ENCODE results near the gene SNX8.

Gene SNX8

GRCh38 chr7:2242541-2243429 lies 71.5 kb downstream of the SNX8 start:
- DNase-seq = no peak

GRCh38 chr7:2241580-2242540 lies 72.4 kb downstream of the SNX8 start, which contains the start of the genes MRM2 and NUDT1:
MRM2 (minus strand) TSS chr7:2242205; CDS start chr7:2242169, 36 bp downstream.
NUDT1 (plus strand) TSS chr7:2242226; CDS start chr7:2244575, 2,349 bp downstream.
- DNase-seq = peak; percentile 78

DNA sequence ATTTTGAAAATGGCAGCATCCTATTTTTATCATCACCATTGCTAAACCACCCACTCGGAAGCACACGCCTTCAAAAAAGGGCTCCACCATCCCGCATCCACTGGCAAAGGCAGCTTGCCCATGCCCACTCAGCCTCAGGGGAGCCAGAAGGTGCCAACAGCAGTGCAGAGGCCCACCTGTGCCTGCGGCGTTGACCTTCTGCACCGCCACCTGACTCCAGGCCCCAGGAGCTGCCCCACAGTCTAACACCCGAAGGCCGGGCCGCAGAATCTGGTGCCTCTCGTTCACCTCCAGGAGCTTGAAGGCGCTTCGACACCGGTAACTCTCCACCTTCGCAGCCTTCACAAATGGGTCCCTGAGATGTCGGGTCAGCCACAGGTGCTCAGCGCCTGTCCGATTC lies 75.0 kb downstream of the SNX8 start:
- DNase-seq = no peak

DNA sequence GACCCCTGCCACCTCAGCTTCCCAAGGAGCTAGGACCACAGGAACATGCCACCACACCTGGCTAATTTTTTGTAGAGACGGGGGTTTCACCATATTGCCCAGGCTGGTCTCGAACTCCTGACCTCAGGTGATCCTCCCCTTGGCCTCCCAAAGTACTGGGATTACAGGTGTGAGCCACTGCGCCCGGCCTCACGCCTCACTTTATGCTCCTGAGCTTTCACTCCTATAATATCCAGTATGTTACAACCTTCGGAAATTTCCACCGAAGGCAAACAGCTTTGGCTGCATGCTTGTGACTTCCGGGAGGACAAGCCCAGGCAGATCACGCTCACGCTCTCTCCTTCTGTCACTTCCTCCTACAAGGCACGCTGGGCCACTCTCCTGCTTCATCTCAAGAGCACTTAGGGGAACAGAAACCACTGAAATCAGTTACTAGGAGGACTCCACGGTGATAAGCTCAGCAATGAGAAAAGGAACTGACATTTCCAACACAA lies 77.1 kb downstream of the SNX8 start:
- no peak for DNase-seq

DNA sequence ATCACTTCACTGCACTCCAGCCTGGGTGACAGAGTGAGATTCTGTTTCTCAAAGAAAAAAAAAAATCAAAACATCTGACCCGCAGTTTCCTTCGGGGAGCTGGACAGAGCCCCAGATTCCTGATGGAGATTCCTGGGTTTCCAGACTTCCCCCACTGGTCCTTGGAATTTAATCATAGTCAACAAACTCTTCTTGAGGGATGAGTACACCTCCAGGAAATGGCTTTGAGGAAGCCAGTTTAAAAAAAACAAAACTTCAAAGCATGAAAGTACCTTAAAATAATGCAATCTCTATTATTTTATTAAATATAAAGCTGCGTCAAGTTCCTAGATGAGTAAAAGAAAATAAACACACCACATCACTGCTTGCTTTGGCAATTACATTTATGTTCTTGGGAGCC lies 80.3 kb downstream of the SNX8 start:
- no peak for DNase-seq

GRCh38 chr7:2232766-2233520 lies 81.3 kb downstream of the SNX8 start, which contains the start of gene MAD1L1:
MAD1L1 (minus strand) TSS chr7:2232945; CDS start chr7:2230133, 2,812 bp downstream.
- DNase-seq = peak; percentile 95

DNA sequence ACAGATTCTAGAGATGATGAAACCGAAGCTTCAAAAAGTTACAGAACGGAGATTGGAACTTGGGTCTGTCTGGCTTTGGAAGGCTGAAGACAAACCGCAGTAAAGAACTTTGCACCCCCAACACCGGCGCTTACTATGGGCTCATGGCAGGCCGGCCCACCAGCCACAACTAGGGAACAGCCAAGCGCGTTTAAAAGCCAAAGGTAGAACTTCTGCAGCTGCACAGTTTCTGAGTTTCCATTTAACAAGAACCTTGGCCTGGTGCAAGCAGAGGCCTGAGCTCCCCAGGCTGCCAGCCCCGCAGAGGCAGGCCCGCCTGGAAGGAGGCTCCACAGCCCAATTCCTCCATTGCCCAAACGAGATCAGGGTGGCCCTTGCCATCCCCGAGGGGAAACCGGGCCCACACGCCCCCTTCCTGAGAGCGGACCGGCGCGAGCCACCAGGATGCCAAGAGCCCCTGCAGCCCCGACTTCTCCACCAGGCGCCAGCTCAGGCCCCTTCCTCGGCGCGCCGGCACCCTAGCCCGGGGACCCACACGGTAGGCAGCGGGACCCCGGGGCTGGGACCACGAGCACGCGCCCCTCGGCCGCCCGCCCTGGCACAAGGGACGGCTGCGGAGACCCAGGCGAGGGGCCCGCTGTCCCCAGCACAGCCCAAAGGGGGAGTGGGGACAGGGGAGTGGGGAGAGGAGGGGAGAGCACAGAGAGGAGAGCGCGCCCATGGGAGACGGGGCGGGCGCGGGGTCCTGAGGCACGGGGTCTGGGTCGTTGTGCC lies 82.1 kb downstream of the SNX8 start:
- DNase-seq = no peak

DNA sequence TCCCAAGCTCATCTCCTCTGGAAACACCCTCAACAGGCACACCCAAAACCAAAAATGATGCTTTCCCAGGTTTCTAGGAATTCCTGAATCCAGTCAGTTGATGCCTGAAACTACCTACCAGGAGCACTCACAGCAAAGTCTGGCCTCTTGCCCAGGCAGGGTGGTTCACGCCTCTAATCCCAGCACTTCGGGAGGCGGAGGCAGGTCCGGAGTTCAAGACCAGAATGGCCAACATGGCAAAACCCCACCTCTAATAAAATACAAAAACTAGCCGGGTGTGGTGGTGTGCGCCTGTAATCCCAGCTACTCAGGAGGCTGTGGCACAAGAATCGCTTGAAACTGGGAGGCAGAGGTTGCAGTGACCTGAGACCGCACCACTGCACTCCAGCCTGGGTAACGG lies 83.4 kb downstream of the SNX8 start:
- DNase-seq = no peak

DNA sequence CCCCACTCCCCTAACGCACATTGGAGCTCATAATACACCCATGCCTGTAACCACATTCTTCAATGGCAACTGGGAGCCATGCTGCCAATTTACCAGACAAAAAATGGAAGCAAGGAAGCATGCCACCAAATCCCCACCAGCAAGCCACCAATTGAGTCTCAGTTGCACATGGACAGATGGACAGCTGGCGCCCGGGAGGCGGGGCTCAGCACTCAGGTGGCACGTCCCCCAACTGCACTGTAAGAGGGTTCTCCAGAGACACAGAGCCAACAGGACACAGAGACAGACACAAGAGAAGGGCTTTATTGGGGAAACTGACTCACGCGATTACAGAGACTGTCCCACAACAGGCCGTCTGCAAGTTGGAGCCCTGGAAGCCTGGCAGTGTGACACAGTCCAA lies 84.0 kb downstream of the SNX8 start:
- DNase-seq = no peak

- no peak for DNase-seq
Measured at GRCh38 chr7:2229467-2229866, 84.8 kb downstream of the SNX8 start.

DNA sequence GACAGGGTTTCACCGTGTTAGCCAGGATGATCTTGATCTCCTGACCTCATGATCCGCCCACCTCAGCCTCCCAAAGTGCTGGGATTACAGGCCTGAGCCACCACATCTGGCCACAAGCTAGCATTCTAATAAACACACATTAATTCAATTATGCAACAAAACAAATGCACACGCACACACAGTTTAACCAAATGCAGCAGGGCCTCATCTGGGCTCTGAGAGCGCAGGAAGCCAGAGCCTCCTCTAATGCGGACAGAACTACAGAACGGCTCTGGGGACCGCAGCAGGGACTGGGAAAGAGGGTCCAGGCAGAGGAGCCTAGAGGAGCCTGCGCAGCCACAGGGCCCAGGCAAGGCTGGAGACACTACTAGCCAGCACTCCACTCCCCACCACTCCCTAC lies 85.3 kb downstream of the SNX8 start:
- no peak for DNase-seq

GRCh38 chr7:2227699-2228098 lies 86.5 kb downstream of the SNX8 start:
- DNase-seq = no peak

- no peak for DNase-seq
Measured at GRCh38 chr7:2225830-2226229, 88.4 kb downstream of the SNX8 start.

- DNase-seq = no peak
Measured at GRCh38 chr7:2225336-2225735, 88.9 kb downstream of the SNX8 start.

- DNase-seq = no peak
Measured at GRCh38 chr7:2224934-2225333, 89.3 kb downstream of the SNX8 start.

DNA sequence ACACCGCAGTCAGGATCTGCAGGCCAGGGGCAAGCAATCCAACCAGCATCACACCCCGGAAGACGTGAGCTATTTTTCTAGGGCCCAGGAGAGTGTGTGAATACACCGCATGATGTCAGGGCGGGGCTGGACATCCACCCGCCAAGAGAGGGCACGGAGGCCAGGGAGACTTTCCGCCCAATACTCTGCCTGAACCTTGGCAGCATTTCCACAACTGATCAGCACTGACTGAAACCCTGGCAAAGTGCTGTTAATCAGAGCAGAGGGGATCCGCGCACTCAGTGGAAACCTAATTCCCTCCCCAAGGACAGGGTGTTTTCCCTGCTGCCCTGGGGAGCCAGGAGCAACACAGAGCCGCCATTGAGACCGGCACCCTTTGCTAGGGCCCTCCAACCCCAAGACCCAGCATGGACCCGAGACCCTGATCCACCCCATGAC lies 89.7 kb downstream of the SNX8 start:
- DNase-seq = no peak

DNA sequence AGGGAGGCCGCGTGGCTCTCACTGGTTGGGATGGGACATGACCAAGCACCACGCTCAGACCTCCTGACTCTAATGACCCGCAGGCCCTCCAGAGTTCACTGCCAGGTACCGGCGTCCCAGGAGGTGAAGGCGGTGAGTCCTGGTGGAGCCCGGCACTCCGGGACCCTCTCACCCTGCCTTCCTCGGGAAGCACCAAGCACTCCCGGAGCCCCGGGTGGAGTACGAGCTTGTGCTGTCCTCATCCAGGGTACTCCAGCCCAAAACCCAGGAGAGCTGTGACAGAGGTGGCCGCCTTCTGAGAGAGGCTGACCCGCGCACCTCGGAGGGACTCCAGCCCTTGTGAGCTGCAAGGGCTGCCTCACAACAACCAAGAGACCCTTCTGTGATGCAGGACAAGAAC lies 90.9 kb downstream of the SNX8 start:
- no peak for DNase-seq

- DNase-seq = no peak
Measured at GRCh38 chr7:2222516-2222915, 91.7 kb downstream of the SNX8 start.

DNA sequence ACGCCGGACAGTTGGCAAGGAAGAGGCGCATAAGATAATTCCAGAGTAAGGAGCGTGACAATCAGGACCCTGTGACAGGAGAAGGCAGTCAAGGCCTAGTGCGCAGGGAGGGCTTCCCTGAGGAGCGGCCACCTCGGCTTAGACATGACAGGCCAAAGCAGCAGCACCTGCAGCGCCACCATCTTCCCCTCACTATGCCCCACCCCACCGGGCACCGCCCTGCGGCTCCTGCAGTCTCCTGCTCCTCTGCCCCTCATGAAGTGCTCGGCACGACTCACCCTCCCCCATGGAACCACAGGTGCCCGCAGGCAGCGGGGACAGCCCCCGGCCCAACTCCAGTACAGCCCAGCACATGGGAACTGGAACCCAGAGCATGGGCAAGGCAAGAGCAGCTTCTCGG lies 93.3 kb downstream of the SNX8 start:
- no peak for DNase-seq

- no peak for DNase-seq
Measured at GRCh38 chr7:2220506-2220905, 93.7 kb downstream of the SNX8 start.

DNA sequence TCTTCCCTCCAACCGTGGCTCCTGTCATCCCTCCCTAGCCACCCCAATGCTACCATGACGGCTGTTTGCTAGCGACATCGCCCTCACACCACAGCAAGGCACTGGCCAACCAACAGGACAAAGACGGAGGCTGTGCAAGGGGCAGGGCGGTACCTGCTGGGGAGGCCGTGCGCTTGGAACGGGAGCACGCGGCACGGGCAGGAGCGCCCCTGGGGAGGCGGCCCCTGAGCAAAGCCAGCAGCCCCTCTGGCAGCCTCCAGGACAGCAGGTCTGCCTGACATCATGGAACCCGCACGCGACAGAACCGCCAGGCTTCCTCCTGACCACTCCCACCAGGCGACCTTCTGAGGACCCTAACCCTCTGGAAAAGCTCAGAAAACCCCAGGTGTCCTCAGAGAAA lies 94.2 kb downstream of the SNX8 start:
- no peak for DNase-seq

GRCh38 chr7:2219606-2220005 lies 94.6 kb downstream of the SNX8 start:
- no peak for DNase-seq

All from NCI-H1092 (cell line).